HG02759 (cell line): Measurements from ENCODE around the gene TRAIP.

Experiments used
- ATAC-seq: cut with Tn5 transposase; IDR thresholded peaks from one replicate; pipeline ENCODE4 v1.9.1; 2021; ENCODE audit warnings: mild to moderate bottlenecking, moderate library complexity; ENCODE audit not compliant: unreplicated experiment

Gene TRAIP

GRCh38 chr3:49873623-49874022 lies 17.3 kb upstream of the TRAIP start:
- no peak for ATAC-seq

DNA sequence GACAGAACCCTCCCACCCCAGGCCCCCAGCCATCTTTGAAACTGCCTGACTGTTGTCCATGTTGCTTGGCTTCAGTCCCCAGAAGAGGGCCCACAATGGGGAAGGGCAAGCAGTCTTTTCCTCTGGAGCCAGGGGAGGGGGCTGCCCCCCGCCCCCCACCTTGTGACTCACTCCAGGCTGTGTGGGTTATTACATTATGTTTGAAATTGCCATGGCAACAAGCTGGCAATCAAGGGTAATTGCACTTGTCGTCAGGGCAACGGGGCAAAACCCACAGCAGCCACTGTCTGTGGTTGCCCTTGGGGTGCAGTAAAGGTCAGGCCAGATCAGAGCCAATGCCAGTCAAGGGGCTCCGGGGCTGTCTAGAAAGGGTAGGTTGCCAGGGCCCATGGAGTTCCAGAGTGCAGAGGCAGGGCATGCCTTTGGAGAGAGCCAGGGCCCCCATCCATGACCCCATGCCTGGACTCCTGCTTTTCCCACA lies 16.5 kb upstream of the TRAIP start:
- no peak for ATAC-seq

- ATAC-seq, result no peak
Observed at GRCh38 chr3:49871531-49872153, 15.3 kb upstream of the TRAIP start.

DNA sequence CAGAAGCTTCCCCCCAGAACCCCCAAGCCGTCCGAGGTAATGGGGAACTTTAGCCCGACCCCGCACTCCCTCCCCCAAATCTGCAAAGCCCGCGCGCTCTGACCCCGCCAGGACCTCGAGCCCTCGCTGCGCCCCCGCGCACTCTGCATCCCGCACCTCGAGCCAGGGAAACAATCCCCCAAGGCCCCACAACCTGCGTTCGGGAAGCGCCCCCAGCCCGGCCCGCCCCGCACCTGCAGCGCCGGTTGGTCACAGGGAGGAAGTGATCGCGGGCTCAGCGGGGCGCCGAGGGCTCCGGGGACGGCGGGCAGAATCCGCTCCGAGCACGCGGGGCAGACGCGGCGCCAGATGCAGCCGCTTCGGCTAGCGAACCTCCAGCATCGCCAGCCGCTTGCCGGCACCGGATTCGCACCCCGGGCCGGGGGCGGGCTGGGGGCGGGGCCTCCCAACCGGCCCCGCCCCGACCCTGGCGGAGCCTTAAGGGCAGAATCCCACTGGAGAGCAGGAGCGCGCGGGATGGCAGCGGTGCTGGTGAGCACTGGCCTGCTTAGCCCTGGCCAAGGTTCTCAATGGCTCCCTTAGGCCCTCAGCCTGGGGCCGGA lies 13.3 kb upstream of the TRAIP start, which contains the start of gene CAMKV:
TSS of gene CAMKV (minus strand) at position 382 of the 602 bp plus-strand sequence. CDS start 7,518 bp downstream, outside the sequence.
- ATAC-seq, result no peak

GRCh38 chr3:49868862-49869466 lies 12.6 kb upstream of the TRAIP start:
- no peak for ATAC-seq

DNA sequence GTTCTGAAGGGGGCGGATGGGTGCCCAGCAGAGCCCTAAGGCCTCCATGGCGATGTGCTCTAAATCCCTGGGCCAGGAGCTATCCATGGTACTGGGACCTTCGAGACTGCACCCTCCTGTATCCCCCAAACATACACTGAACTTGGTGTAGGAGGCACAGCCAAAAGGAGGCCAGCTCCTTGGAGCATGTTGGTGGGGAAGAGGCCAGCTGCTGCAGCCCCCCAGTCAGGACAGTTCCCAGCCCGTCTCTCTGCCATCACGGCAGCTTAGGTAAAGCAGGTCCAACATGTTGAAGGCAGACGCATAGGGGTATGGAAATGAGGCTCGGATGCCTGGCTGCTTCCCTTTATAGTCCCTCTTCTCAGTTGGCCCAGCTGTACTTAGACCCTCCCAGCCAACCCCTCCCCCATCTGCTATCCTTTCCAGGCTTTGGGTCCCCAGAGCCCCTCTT lies 11.5 kb upstream of the TRAIP start:
- ATAC-seq, result no peak

DNA sequence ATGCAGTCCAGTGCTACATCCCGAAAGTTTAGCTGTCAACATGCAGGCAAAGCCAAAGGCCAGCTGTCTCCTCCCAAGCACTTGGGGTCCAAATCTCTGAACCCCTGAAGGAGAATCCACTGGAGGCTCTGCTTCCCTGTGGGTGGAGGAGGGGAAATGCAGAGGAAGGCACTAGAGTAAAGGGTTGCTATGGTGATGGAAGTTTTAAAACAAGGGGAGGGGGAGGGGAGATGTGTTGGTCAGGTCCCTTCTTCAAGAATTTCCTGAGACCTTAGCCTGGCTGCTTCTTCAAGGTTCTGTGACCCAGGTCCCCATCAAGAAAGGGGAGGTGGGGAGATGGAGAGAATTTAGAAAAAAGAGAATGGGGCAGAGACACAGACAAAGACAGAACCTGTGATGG lies 11.0 kb upstream of the TRAIP start:
- ATAC-seq, result no peak

DNA sequence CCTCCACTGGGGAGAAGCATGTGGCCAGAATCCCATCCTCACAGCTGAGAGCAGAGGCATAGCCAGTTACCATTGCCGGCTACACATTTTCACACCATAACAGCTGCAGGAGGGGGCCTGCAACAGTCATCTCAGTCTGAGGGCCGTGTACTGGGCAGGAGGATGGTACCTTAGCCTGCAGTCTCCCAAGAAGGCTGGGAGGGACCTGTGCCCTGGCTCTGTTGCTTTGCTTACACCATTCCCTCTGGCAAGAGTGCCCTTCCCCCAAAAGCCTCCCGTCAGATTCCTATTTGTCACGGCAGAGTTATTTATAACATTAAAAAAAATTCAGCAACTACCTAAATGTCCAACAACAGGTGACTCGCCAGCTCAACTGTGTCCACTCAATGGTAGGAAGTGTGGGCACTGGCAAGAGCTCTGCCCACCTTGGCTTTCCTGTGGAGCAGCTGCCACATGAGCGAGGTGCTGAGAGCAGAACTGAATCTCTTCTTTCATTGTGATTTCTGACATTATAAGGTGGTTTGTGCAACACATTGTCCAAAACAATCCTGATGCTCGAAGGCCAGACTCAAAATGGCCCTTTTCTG lies 8.9 kb upstream of the TRAIP start:
- no peak for ATAC-seq

DNA sequence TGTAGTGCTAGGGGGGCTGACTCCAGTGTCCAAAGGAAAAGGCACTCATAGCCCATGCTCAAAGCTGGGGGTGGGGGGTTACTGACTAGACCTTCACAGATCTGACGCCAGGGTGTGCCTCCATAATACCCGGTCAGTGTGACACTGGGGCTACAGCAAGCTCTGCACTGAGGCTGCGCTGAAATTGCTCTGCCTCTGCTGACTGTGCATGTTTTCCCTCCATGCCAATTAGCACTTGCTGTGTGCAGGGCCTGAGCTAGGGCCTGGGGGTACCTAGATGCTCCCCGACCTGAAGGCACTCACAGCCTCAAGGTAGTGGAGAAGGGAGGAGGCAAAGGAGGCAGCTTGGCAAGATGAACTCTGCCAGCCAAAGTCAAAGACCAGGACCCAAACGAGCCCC lies 8.1 kb upstream of the TRAIP start:
- no peak for ATAC-seq

GRCh38 chr3:49859576-49860305 lies 3.4 kb upstream of the TRAIP start:
- no peak for ATAC-seq

GRCh38 chr3:49855662-49856061 lies 702 bp downstream of the TRAIP start:
- no peak for ATAC-seq

DNA sequence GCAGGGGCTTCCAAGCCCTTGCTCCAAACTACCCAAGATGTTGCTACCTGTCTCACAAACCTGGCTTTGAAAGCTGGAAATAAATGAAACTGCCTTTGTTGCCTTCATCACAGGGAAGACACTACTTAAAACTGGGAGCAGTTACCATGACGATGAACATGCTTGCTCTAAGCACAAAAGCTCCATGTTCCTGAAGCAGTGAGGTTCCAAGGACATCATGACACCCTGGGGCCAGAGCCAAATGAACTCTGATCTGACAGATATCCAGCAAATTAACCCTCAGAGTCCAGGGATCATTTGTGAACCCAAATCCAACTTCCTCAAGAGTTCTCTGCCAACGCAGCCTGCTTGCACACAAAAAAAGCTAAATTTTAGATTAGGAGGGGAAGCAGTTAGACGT lies 10.7 kb downstream of the TRAIP start:
- no peak for ATAC-seq

DNA sequence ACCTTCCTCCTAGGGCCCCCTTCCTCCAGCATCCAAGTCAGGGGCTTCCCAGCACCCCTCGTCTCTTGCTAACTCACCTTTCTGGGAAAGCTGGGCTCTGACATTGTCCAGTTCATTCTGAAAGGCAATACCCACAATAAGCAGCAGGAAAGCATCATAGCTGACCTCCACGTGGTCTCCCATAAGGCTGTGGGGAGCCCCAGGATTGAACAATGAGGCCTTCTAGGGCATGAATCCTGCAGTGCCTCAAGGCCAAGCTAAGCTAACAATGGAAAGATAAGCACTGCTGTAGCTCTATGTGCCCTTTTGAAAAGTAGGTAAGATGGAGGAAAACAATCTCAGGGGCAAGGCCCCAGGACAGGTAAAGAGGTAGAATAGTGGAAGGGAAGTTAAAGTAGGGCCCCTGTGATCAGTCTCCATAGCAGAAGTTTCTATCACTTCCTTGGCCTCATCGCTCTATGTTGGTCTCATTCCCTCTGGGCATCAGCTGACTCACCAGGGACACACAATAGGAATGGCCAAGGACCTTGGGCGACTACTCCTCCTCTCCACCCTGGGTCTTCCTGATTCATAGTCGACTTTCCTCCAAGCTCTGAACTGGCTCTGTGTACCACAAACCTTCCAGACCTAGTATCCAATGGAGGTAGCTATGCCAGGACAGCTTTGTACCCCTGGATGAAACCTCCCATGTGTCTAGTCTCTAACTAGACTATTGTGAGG lies 11.7 kb downstream of the TRAIP start:
- ATAC-seq, result no peak

DNA sequence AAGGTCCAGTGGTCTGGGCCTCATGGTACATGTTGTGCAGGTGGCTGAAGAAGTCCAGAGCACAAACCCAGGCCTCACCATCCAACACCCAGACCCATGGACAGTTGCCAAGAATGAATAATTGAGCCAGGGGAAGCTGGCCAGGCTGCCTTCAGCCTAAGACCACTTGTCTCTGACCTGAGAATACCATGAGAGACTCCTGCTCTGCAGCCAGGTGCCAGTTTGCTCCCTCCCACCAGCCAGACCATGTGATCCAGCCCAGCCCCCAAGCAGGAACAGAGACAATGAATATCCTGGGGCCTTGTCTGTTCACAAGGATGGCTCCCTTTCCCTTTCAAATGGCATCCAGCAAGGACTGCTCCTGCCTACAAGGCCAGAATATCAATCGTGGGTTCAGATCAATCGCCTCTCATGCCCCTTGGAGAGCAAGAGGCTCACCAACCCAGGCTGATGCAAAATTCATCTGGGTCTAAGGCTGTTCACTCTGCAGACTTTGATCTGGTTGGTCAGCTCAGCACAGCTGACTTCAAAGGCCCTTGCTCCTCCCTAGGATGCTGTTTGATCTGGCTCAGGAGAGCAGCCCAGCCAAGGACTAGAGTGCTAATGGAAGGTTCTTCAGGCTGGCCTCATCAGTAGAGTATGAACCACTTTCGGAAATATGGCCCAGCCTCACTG lies 13.4 kb downstream of the TRAIP start:
- no peak for ATAC-seq

DNA sequence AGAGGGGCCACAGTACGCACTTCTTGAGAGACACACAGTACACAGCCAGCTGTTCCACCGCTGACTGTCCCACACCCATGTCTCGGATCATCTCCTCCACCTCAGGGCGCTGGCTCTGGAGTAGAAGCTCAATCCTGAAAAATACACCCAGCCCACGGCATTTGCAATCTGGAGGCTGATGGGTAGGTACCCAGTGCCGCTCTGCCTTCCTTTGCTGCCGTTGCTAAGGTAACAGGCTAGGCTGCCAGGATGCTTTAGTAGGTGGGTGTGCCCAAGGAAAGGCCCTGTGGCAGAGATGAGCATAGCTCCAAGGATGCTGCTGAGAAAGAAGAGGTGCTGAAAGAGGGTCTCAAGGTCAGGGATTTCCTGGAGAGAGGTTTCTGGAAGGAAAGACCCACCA lies 14.6 kb downstream of the TRAIP start:
- ATAC-seq, result no peak

DNA sequence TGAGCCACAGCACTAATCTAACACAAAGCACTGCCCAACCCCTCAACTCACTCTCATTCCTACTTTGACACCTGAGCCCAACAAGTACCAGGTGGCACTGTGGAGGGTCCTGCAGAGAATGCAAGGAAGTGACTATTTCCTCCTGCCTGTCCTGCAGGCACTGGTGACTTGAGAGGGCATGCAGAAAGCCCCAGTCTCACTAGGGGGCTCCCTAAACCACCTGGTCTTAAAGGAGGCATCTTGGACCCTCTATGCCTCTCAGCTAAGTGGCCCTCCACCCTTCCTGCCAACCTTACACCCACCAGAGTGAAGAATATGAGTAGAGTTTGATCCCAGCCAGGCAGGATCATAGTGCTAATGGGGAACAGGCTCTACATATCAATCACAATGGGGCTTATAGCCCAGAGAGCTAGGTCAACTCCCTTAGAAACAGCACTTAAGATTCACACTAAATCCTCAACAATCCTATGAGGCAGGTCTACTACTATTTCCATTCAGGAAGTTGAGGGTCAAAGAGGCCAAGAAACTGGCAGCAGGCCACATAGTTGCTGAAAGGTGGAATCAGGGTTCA lies 15.2 kb downstream of the TRAIP start:
- no peak for ATAC-seq

DNA sequence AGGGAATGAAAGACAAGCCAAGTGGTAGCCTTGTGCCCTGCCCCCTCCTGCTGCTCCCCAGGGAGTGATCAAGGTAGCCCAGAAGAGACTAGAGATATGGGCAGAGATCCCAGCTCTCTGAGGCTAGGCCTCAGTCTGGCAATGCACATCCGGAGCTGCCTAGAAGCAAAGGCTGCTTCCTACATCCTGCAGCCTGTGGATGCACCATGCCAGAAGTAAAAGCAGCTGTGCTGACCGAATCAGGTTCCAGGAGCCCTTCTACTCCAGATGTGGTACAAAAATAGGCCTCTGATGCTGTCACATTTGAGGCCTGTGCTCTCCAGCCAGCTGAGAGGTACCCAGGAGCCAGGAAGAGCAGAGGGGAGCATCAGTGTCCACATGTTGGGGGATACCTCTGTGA lies 16.0 kb downstream of the TRAIP start:
- ATAC-seq, result no peak

- ATAC-seq, result no peak
Observed at GRCh38 chr3:49839193-49839809, 17.1 kb downstream of the TRAIP start.

- no peak for ATAC-seq
Observed at GRCh38 chr3:49831341-49831740, 25.0 kb downstream of the TRAIP start.
